ENCODE results near the gene SLC25A48. TPM values are rescaled to one million over a fixed set of nuclear protein-coding genes. Genes with fewer than 3 reads are reported as not detected.

SLC25A48 gene
- total and polyA plus RNA-seq, 7 experiments from 2014 or later: not detected

DNA sequence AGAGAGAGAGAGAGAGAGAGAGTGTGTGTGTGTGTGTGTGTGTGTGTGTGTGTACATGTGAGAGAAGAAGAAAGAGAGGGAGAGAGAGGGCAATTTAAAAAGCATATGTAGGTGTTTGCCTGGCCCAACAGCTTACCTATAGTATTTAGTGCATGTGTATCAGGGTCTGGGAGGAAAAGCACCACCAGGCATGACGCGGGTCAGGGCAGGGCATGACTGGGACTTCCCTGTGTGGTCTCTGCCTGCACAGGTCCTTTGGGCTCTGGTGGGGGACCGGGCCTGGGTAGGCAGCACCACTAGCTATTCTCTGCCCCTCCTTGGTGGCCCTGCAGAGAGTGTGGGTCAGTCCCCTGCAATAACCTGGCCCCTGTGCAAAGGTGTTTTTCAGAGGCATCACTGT lies 45.1 kb downstream of the SLC25A48 start:
- ChIA-PET POLR2A (no interaction called here), CTCF (no interaction called here)
- Mint-ChIP-seq H3K4me1 (no peaks in the 10 kb centered on the region), H3K9me3 (peaks cover 0 to 4% (median 0%) of the 10 kb centered on the region in 11 donors), H3K4me3 (no peak overlapping the region), H3K36me3 (no peaks in the 10 kb centered on the region), H3K27me3 (peaks cover 0 to 48% (median 25%) of the 10 kb centered on the region in 5 donors), H3K27ac (peak overlapping the region in 1 of 9 donors; percentile 52)
- Histone ChIP-seq H3K27me3 (ENCODE audit: control insufficient read depth in 2 of 2, insufficient read depth in 2 of 2, low read length in 2 of 2) (no peaks in the 10 kb centered on the region), H3K4me3 (ENCODE audit: low read length) (no peak overlapping the region), H3K27ac (ENCODE audit: low read depth, low read length) (no peak overlapping the region), H3K36me3 (ENCODE audit: control insufficient read depth in 2 of 3, insufficient read depth in 3 of 3, low read length in 3 of 3) (no peaks in the 10 kb centered on the region), H3K9me3 (ENCODE audit: control insufficient read depth in 2 of 3, low read length in 3 of 3) (no peaks in the 10 kb centered on the region), H3K4me1 (ENCODE audit: control insufficient read depth in 2 of 2, insufficient read depth in 2 of 2, low read length in 2 of 2) (no peaks in the 10 kb centered on the region)
- DNase-seq (no peak), ATAC-seq (no peak)
- intact Hi-C loops (cut with micrococcal nuclease): no loop called here

GRCh38 chr5:135880278-135880677 lies 45.8 kb downstream of the SLC25A48 start:
- Mint-ChIP-seq H3K27ac (no peak overlapping the region), H3K4me3 (no peak overlapping the region), H3K27me3 (peaks cover 0 to 48% (median 25%) of the 10 kb centered on the region in 5 donors), H3K4me1 (no peaks in the 10 kb centered on the region), H3K36me3 (no peaks in the 10 kb centered on the region), H3K9me3 (peaks cover 0 to 2% (median 0%) of the 10 kb centered on the region in 11 donors)
- no peak overlapping the region for H3K27ac ChIP-seq (ENCODE audit: low read depth, low read length)
- no peaks in the 10 kb centered on the region for H3K27me3 ChIP-seq (ENCODE audit: control insufficient read depth in 2 of 2, insufficient read depth in 2 of 2, low read length in 2 of 2)
- DNase-seq (no peak), ATAC-seq (no peak)
- ChIA-PET CTCF (no interaction called here), POLR2A (no interaction called here)
- no peaks in the 10 kb centered on the region for H3K4me1 ChIP-seq (ENCODE audit: control insufficient read depth in 2 of 2, insufficient read depth in 2 of 2, low read length in 2 of 2)
- no peaks in the 10 kb centered on the region for H3K9me3 ChIP-seq (ENCODE audit: control insufficient read depth in 2 of 3, low read length in 3 of 3)
- H3K4me3 ChIP-seq (ENCODE audit: low read length): no peak overlapping the region
- no peaks in the 10 kb centered on the region for H3K36me3 ChIP-seq (ENCODE audit: control insufficient read depth in 2 of 3, insufficient read depth in 3 of 3, low read length in 3 of 3)
- intact Hi-C loops (cut with micrococcal nuclease): loop anchor here in 1 of 2 donors (10.0 kb wide), 1 partner anchor 545 kb away; no protein-coding TSS in a partner anchor

DNA sequence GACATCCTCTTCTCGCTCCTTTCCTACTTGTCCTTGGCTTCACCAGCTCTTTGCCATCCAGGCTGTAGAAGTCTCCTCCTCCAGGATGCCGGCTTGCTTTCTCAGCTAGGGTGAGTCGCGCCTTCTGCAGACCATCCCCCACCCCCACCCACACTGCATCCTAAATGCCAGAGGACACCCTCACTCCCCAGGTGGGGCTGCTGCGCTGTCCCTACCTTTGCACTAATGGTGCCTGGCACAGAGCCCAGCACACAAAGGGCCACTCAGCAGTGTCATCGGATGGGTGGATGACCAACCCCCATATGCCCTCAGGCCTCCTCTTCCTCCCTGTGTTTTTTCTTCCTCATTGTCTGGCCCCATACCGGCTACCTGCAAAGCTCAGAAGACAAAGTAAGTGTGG lies 46.3 kb downstream of the SLC25A48 start:
- no peak overlapping the region for H3K4me3 ChIP-seq (ENCODE audit: low read length)
- POLR2A ChIA-PET: no interaction called here
- Mint-ChIP-seq H3K27ac (no peak overlapping the region), H3K4me1 (no peaks in the 10 kb centered on the region), H3K4me3 (no peak overlapping the region), H3K27me3 (peaks cover 0 to 53% (median 25%) of the 10 kb centered on the region in 5 donors), H3K9me3 (peaks cover 0 to 2% (median 0%) of the 10 kb centered on the region in 11 donors), H3K36me3 (no peaks in the 10 kb centered on the region)
- no peaks in the 10 kb centered on the region for H3K9me3 ChIP-seq (ENCODE audit: control insufficient read depth in 2 of 3, low read length in 3 of 3)
- CTCF ChIA-PET: interaction anchor here (0.6 kb wide), 1 partner anchor 1260 kb away, joined by 7 read pairs; no protein-coding TSS in a partner anchor
- DNase-seq: no peak
- no peaks in the 10 kb centered on the region for H3K4me1 ChIP-seq (ENCODE audit: control insufficient read depth in 2 of 2, insufficient read depth in 2 of 2, low read length in 2 of 2)
- no peaks in the 10 kb centered on the region for H3K36me3 ChIP-seq (ENCODE audit: control insufficient read depth in 2 of 3, insufficient read depth in 3 of 3, low read length in 3 of 3)
- H3K27me3 ChIP-seq (ENCODE audit: control insufficient read depth in 2 of 2, insufficient read depth in 2 of 2, low read length in 2 of 2): no peaks in the 10 kb centered on the region
- intact Hi-C loops (cut with micrococcal nuclease): loop anchor here in 1 of 2 donors (10.0 kb wide), 1 partner anchor 544 kb away; no protein-coding TSS in a partner anchor
- ATAC-seq: no peak
- H3K27ac ChIP-seq (ENCODE audit: low read depth, low read length): no peak overlapping the region

GRCh38 chr5:135881244-135881643 lies 46.8 kb downstream of the SLC25A48 start:
- DNase-seq: no peak
- Mint-ChIP-seq H3K27ac (no peak overlapping the region), H3K36me3 (no peaks in the 10 kb centered on the region), H3K4me3 (no peak overlapping the region), H3K9me3 (peaks cover 0 to 2% (median 0%) of the 10 kb centered on the region in 11 donors), H3K4me1 (no peaks in the 10 kb centered on the region), H3K27me3 (peaks cover 0 to 53% (median 25%) of the 10 kb centered on the region in 5 donors)
- Histone ChIP-seq H3K4me3 (ENCODE audit: low read length) (no peak overlapping the region), H3K36me3 (ENCODE audit: control insufficient read depth in 2 of 3, insufficient read depth in 3 of 3, low read length in 3 of 3) (no peaks in the 10 kb centered on the region), H3K4me1 (ENCODE audit: control insufficient read depth in 2 of 2, insufficient read depth in 2 of 2, low read length in 2 of 2) (no peaks in the 10 kb centered on the region), H3K9me3 (ENCODE audit: control insufficient read depth in 2 of 3, low read length in 3 of 3) (no peaks in the 10 kb centered on the region), H3K27ac (ENCODE audit: low read depth, low read length) (no peak overlapping the region), H3K27me3 (ENCODE audit: control insufficient read depth in 2 of 2, insufficient read depth in 2 of 2, low read length in 2 of 2) (no peaks in the 10 kb centered on the region)
- POLR2A ChIA-PET: no interaction called here
- CTCF ChIA-PET: interaction anchor here (0.6 kb wide), 1 partner anchor 1260 kb away, joined by 7 read pairs; no protein-coding TSS in a partner anchor
- intact Hi-C loops (cut with micrococcal nuclease): loop anchor here in 1 of 2 donors (10.0 kb wide), 1 partner anchor 544 kb away; no protein-coding TSS in a partner anchor
- ATAC-seq: no peak

GRCh38 chr5:135881819-135882218 lies 47.4 kb downstream of the SLC25A48 start:
- POLR2A ChIA-PET: no interaction called here
- no peaks in the 10 kb centered on the region for H3K4me1 Mint-ChIP-seq
- intact Hi-C loops (cut with micrococcal nuclease): loop anchor here in 1 of 2 donors (10.0 kb wide), 1 partner anchor 543 kb away; no protein-coding TSS in a partner anchor

GRCh38 chr5:135883026-135883425 lies 48.6 kb downstream of the SLC25A48 start:
- CTCF ChIA-PET: no interaction called here
- Histone ChIP-seq H3K4me1 (ENCODE audit: control insufficient read depth in 2 of 2, insufficient read depth in 2 of 2, low read length in 2 of 2) (no peaks in the 10 kb centered on the region), H3K9me3 (ENCODE audit: control insufficient read depth in 2 of 3, low read length in 3 of 3) (no peaks in the 10 kb centered on the region), H3K36me3 (ENCODE audit: control insufficient read depth in 2 of 3, insufficient read depth in 3 of 3, low read length in 3 of 3) (no peaks in the 10 kb centered on the region), H3K27ac (ENCODE audit: low read depth, low read length) (no peak overlapping the region), H3K27me3 (ENCODE audit: control insufficient read depth in 2 of 2, insufficient read depth in 2 of 2, low read length in 2 of 2) (no peaks in the 10 kb centered on the region), H3K4me3 (ENCODE audit: low read length) (no peak overlapping the region)
- Mint-ChIP-seq H3K27me3 (peaks cover 0 to 38% (median 22%) of the 10 kb centered on the region in 5 donors), H3K36me3 (no peaks in the 10 kb centered on the region), H3K9me3 (peaks cover 0 to 2% (median 0%) of the 10 kb centered on the region in 11 donors), H3K4me3 (no peak overlapping the region), H3K27ac (no peak overlapping the region), H3K4me1 (peaks cover 0 to 9% (median 5%) of the 10 kb centered on the region in 7 donors)
- POLR2A ChIA-PET: no interaction called here
- DNase-seq (no peak), ATAC-seq (no peak)
- intact Hi-C loops (cut with micrococcal nuclease): loop anchor here in 1 of 2 donors (10.0 kb wide), 1 partner anchor 542 kb away; no protein-coding TSS in a partner anchor

More at GRCh38 chr5:135881819-135882218, 47.4 kb downstream of the SLC25A48 start:
- DNase-seq (no peak), ATAC-seq (no peak)
- Mint-ChIP-seq H3K27me3 (peaks cover 0 to 49% (median 25%) of the 10 kb centered on the region in 5 donors), H3K27ac (no peak overlapping the region), H3K9me3 (peaks cover 0 to 2% (median 0%) of the 10 kb centered on the region in 11 donors), H3K4me3 (no peak overlapping the region), H3K36me3 (no peaks in the 10 kb centered on the region)
- H3K9me3 ChIP-seq (ENCODE audit: control insufficient read depth in 2 of 3, low read length in 3 of 3): no peaks in the 10 kb centered on the region
- H3K27ac ChIP-seq (ENCODE audit: low read depth, low read length): no peak overlapping the region
- CTCF ChIA-PET: no interaction called here
- no peaks in the 10 kb centered on the region for H3K36me3 ChIP-seq (ENCODE audit: control insufficient read depth in 2 of 3, insufficient read depth in 3 of 3, low read length in 3 of 3)
- H3K4me1 ChIP-seq (ENCODE audit: control insufficient read depth in 2 of 2, insufficient read depth in 2 of 2, low read length in 2 of 2): no peaks in the 10 kb centered on the region
- H3K4me3 ChIP-seq (ENCODE audit: low read length): no peak overlapping the region
- H3K27me3 ChIP-seq (ENCODE audit: control insufficient read depth in 2 of 2, insufficient read depth in 2 of 2, low read length in 2 of 2): no peaks in the 10 kb centered on the region

- Mint-ChIP-seq H3K27me3 (peaks cover 0 to 38% (median 22%) of the 10 kb centered on the region in 5 donors), H3K4me3 (no peak overlapping the region), H3K9me3 (peaks cover 0 to 2% (median 0%) of the 10 kb centered on the region in 11 donors), H3K4me1 (peaks cover 0 to 9% (median 5%) of the 10 kb centered on the region in 7 donors), H3K27ac (no peak overlapping the region), H3K36me3 (no peaks in the 10 kb centered on the region)
- Histone ChIP-seq H3K27ac (ENCODE audit: low read depth, low read length) (no peak overlapping the region), H3K4me1 (ENCODE audit: control insufficient read depth in 2 of 2, insufficient read depth in 2 of 2, low read length in 2 of 2) (no peaks in the 10 kb centered on the region), H3K4me3 (ENCODE audit: low read length) (no peak overlapping the region), H3K27me3 (ENCODE audit: control insufficient read depth in 2 of 2, insufficient read depth in 2 of 2, low read length in 2 of 2) (no peaks in the 10 kb centered on the region), H3K36me3 (ENCODE audit: control insufficient read depth in 2 of 3, insufficient read depth in 3 of 3, low read length in 3 of 3) (no peaks in the 10 kb centered on the region), H3K9me3 (ENCODE audit: control insufficient read depth in 2 of 3, low read length in 3 of 3) (no peaks in the 10 kb centered on the region)
- no peak for ATAC-seq
- ChIA-PET CTCF (no interaction called here), POLR2A (no interaction called here)
- no peak for DNase-seq
- intact Hi-C loops (cut with micrococcal nuclease): loop anchor here in 1 of 2 donors (10.0 kb wide), 1 partner anchor 541 kb away; no protein-coding TSS in a partner anchor
Measured at GRCh38 chr5:135883441-135883840, 49.0 kb downstream of the SLC25A48 start.
